ENCODE results near the gene B4GALNT1. TPM values are rescaled to one million over a fixed set of nuclear protein-coding genes. Genes with fewer than 3 reads are reported as not detected.

Gene B4GALNT1
- total RNA-seq, 3 donors from 2014 or later, result 3.2 to 4.6 (median 3.6) TPM

- H3K4me1 Mint-ChIP-seq (ENCODE audit: low read depth), result peaks cover 12% of the 10 kb centered on the region
- ATAC-seq (no peak), DNase-seq (no peak)
- no peaks in the 10 kb centered on the region for H3K36me3 Mint-ChIP-seq (ENCODE audit: insufficient read depth)
- H3K9me3 Mint-ChIP-seq, result no peaks in the 10 kb centered on the region
- H3K27me3 Mint-ChIP-seq (ENCODE audit: low read depth), result peaks cover 86% of the 10 kb centered on the region
- H3K4me3 Mint-ChIP-seq, result no peak overlapping the region
Observed at GRCh38 chr12:57628280-57629191, 4.5 kb downstream of the B4GALNT1 start.

- H3K36me3 Mint-ChIP-seq (ENCODE audit: insufficient read depth), result no peaks in the 10 kb centered on the region
- H3K4me3 Mint-ChIP-seq, result peak overlapping the region; percentile 16
- ATAC-seq, result peak; percentile 29 to 49
- peaks cover 7% of the 10 kb centered on the region for H3K4me1 Mint-ChIP-seq (ENCODE audit: low read depth)
- no peak for DNase-seq
- H3K9me3 Mint-ChIP-seq, result no peaks in the 10 kb centered on the region
- peaks cover 89% of the 10 kb centered on the region for H3K27me3 Mint-ChIP-seq (ENCODE audit: low read depth)
Observed at GRCh38 chr12:57627501-57628279, 5.3 kb downstream of the B4GALNT1 start.

- DNase-seq (no peak), ATAC-seq (no peak)
- Mint-ChIP-seq H3K4me1 (ENCODE audit: low read depth) (peaks cover 8% of the 10 kb centered on the region), H3K4me3 (no peak overlapping the region), H3K27me3 (ENCODE audit: low read depth) (peaks cover 94% of the 10 kb centered on the region), H3K36me3 (ENCODE audit: insufficient read depth) (no peaks in the 10 kb centered on the region), H3K9me3 (no peaks in the 10 kb centered on the region)
Observed at GRCh38 chr12:57626921-57627445, 6.0 kb downstream of the B4GALNT1 start.

- no peak for ATAC-seq
- Mint-ChIP-seq H3K27me3 (ENCODE audit: low read depth) (peaks cover 95% of the 10 kb centered on the region), H3K9me3 (no peaks in the 10 kb centered on the region)
Observed at GRCh38 chr12:57626111-57626920, 6.7 kb downstream of the B4GALNT1 start.

GRCh38 chr12:57625261-57626032 lies 7.6 kb downstream of the B4GALNT1 start:
- Mint-ChIP-seq H3K4me3 (no peak overlapping the region), H3K4me1 (ENCODE audit: low read depth) (peaks cover 20% of the 10 kb centered on the region), H3K27me3 (ENCODE audit: low read depth) (peaks cover 95% of the 10 kb centered on the region), H3K9me3 (no peaks in the 10 kb centered on the region), H3K36me3 (ENCODE audit: insufficient read depth) (no peaks in the 10 kb centered on the region)
- ATAC-seq (no peak), DNase-seq (no peak)

More at GRCh38 chr12:57626111-57626920, 6.7 kb downstream of the B4GALNT1 start:
- Mint-ChIP-seq H3K4me1 (ENCODE audit: low read depth) (peaks cover 11% of the 10 kb centered on the region), H3K4me3 (no peak overlapping the region), H3K36me3 (ENCODE audit: insufficient read depth) (no peaks in the 10 kb centered on the region)
- DNase-seq, result no peak

GRCh38 chr12:57624441-57625220 lies 8.4 kb downstream of the B4GALNT1 start:
- Mint-ChIP-seq H3K36me3 (ENCODE audit: insufficient read depth) (no peaks in the 10 kb centered on the region), H3K4me3 (no peak overlapping the region), H3K9me3 (no peaks in the 10 kb centered on the region), H3K4me1 (ENCODE audit: low read depth) (peaks cover 25% of the 10 kb centered on the region), H3K27me3 (ENCODE audit: low read depth) (peaks cover 98% of the 10 kb centered on the region)
- no peak for DNase-seq
- no peak for ATAC-seq

- Mint-ChIP-seq H3K4me1 (ENCODE audit: low read depth) (peaks cover 28% of the 10 kb centered on the region), H3K27me3 (ENCODE audit: low read depth) (peaks cover 98% of the 10 kb centered on the region), H3K9me3 (no peaks in the 10 kb centered on the region), H3K36me3 (ENCODE audit: insufficient read depth) (no peaks in the 10 kb centered on the region), H3K4me3 (no peak overlapping the region)
- DNase-seq (no peak), ATAC-seq (no peak)
Observed at GRCh38 chr12:57623811-57624390, 9.1 kb downstream of the B4GALNT1 start.

GRCh38 chr12:57623385-57623784 lies 9.6 kb downstream of the B4GALNT1 start:
- Mint-ChIP-seq H3K4me3 (no peak overlapping the region), H3K4me1 (ENCODE audit: low read depth) (peaks cover 29% of the 10 kb centered on the region), H3K36me3 (ENCODE audit: insufficient read depth) (no peaks in the 10 kb centered on the region), H3K9me3 (no peaks in the 10 kb centered on the region), H3K27me3 (ENCODE audit: low read depth) (peaks cover 97% of the 10 kb centered on the region)
- DNase-seq (no peak), ATAC-seq (no peak)

- peaks cover 97% of the 10 kb centered on the region for H3K27me3 Mint-ChIP-seq (ENCODE audit: low read depth)
- H3K4me3 Mint-ChIP-seq, result peak overlapping the region; percentile 65
- ATAC-seq, result no peak
- DNase-seq, result no peak
- H3K9me3 Mint-ChIP-seq, result no peaks in the 10 kb centered on the region
- H3K36me3 Mint-ChIP-seq (ENCODE audit: insufficient read depth), result no peaks in the 10 kb centered on the region
- peaks cover 28% of the 10 kb centered on the region for H3K4me1 Mint-ChIP-seq (ENCODE audit: low read depth)
Observed at GRCh38 chr12:57622293-57623245, 10.4 kb downstream of the B4GALNT1 start.

- peak; percentile 56 for DNase-seq
- peaks cover 95% of the 10 kb centered on the region for H3K27me3 Mint-ChIP-seq (ENCODE audit: low read depth)
- no peaks in the 10 kb centered on the region for H3K36me3 Mint-ChIP-seq (ENCODE audit: insufficient read depth)
- peak; percentile 78 for ATAC-seq
- H3K4me3 Mint-ChIP-seq, result peak overlapping the region; percentile 65
- H3K4me1 Mint-ChIP-seq (ENCODE audit: low read depth), result peaks cover 26% of the 10 kb centered on the region
- no peaks in the 10 kb centered on the region for H3K9me3 Mint-ChIP-seq
Observed at GRCh38 chr12:57621497-57622292, 11.3 kb downstream of the B4GALNT1 start.

GRCh38 chr12:57620936-57621496 lies 12.0 kb downstream of the B4GALNT1 start:
- no peak for DNase-seq
- Mint-ChIP-seq H3K9me3 (no peaks in the 10 kb centered on the region), H3K36me3 (ENCODE audit: insufficient read depth) (no peaks in the 10 kb centered on the region), H3K4me3 (peak overlapping the region; percentile 65), H3K27me3 (ENCODE audit: low read depth) (peaks cover 90% of the 10 kb centered on the region), H3K4me1 (ENCODE audit: low read depth) (peaks cover 26% of the 10 kb centered on the region)
- peak; percentile 47 to 48 for ATAC-seq
